Measurements from ENCODE around the gene BIRC5.

The BIRC5 gene

GRCh38 chr17:78255953-78256706, 42.1 kb downstream of the BIRC5 start:
- H3K27ac ChIP-seq = peak overlapping the region; percentile 95
- H4K20me1 ChIP-seq (ENCODE audit: insufficient read depth) = no peaks in the 10 kb centered on the region
- H3K27me3 ChIP-seq (ENCODE audit: insufficient read depth, low read depth) = no peaks in the 10 kb centered on the region
- H3K4me1 ChIP-seq (ENCODE audit: low read depth, poor library complexity, severe bottlenecking) = peaks cover 91% of the 10 kb centered on the region
- 0 out of 2 replicates have a peak, but pooled peaks cover 6% of the 10 kb centered on the region for H3K79me2 ChIP-seq (ENCODE audit: insufficient read depth, low read depth)
- no peak overlapping the region for H3K4me3 ChIP-seq (IDR thresholded peaks at IDR 0.05; ENCODE audit: insufficient read depth, low read depth, low read length)
- peak overlapping the region; percentile 2; the same call in 1 of the 2 replicates for H3K4me2 ChIP-seq
- no peak overlapping the region for H2AFZ ChIP-seq (ENCODE audit: low read depth)
- no peaks in the 10 kb centered on the region for H3K36me3 ChIP-seq (ENCODE audit: insufficient read depth)
- TF ChIP-seq CTCF (conservative IDR thresholded peaks at IDR 0.05; ENCODE audit: low read depth, low read length) = no peak
- no peak overlapping the region for H3K9ac ChIP-seq

- H3K4me1 ChIP-seq (ENCODE audit: low read depth, poor library complexity, severe bottlenecking) = peaks cover 91% of the 10 kb centered on the region
Measured at GRCh38 chr17:78256707-78257591, 42.9 kb downstream of the BIRC5 start.

GRCh38 chr17:78257810-78258322, 43.8 kb downstream of the BIRC5 start:
- H3K4me2 ChIP-seq = peak overlapping the region; percentile 87
- peak overlapping the region; percentile 84 for H3K9ac ChIP-seq
- peak overlapping the region; percentile 21; the same call in 1 of the 2 replicates for H2AFZ ChIP-seq (ENCODE audit: low read depth)
- H3K36me3 ChIP-seq (ENCODE audit: insufficient read depth) = no peaks in the 10 kb centered on the region
- H3K4me3 ChIP-seq (IDR thresholded peaks at IDR 0.05; ENCODE audit: insufficient read depth, low read depth, low read length) = peak overlapping the region; percentile 68
- no peaks in the 10 kb centered on the region for H4K20me1 ChIP-seq (ENCODE audit: insufficient read depth)
- TF ChIP-seq CTCF (conservative IDR thresholded peaks at IDR 0.05; ENCODE audit: low read depth, low read length) = no peak
- H3K79me2 ChIP-seq (ENCODE audit: insufficient read depth, low read depth) = 0 out of 2 replicates have a peak, but pooled peaks cover 6% of the 10 kb centered on the region
- H3K27ac ChIP-seq = peak overlapping the region; percentile 95
- no peaks in the 10 kb centered on the region for H3K27me3 ChIP-seq (ENCODE audit: insufficient read depth, low read depth)
- peaks cover 89% of the 10 kb centered on the region for H3K4me1 ChIP-seq (ENCODE audit: low read depth, poor library complexity, severe bottlenecking)

More at GRCh38 chr17:78256707-78257591, 42.9 kb downstream of the BIRC5 start:
- H3K4me2 ChIP-seq = peak overlapping the region; percentile 87; the same call in 1 of the 2 replicates
- peak overlapping the region; percentile 95 for H3K27ac ChIP-seq
- H3K4me3 ChIP-seq (IDR thresholded peaks at IDR 0.05; ENCODE audit: insufficient read depth, low read depth, low read length) = no peak overlapping the region
- H4K20me1 ChIP-seq (ENCODE audit: insufficient read depth) = no peaks in the 10 kb centered on the region
- H3K9ac ChIP-seq = peak overlapping the region; percentile 84; the same call in 1 of the 2 replicates
- no peak overlapping the region; the same call in 1 of the 2 replicates for H2AFZ ChIP-seq (ENCODE audit: low read depth)
- TF ChIP-seq CTCF (conservative IDR thresholded peaks at IDR 0.05; ENCODE audit: low read depth, low read length) = no peak
- no peaks in the 10 kb centered on the region for H3K27me3 ChIP-seq (ENCODE audit: insufficient read depth, low read depth)
- H3K36me3 ChIP-seq (ENCODE audit: insufficient read depth) = no peaks in the 10 kb centered on the region
- H3K79me2 ChIP-seq (ENCODE audit: insufficient read depth, low read depth) = 0 out of 2 replicates have a peak, but pooled peaks cover 6% of the 10 kb centered on the region
